ENCODE measurements around the gene PMPCA. TPM values are rescaled to one million over a fixed set of nuclear protein-coding genes. Genes with fewer than 3 reads are reported as not detected.

The PMPCA gene
- total and polyA plus RNA-seq, 2 of the 13 experiments (the other 11 are each of a cell fraction or from before 2014, with no cell fraction given) = 70.2 to 88.4 TPM

- no peak for FAIRE-seq
- intact Hi-C loops (cut with micrococcal nuclease; ENCODE audit: unreplicated experiment) = no loop called here
- CTCF ChIA-PET (ENCODE audit: low intra/inter-chr PET ratio, low total read pairs) = no interaction called here
These were observed 8.4 kb upstream of the PMPCA start for GRCh38 chr9:136402067-136402466.

More at GRCh38 chr9:136402067-136402466, 8.4 kb upstream of the PMPCA start:
- Histone ChIP-seq H3K4me2 (ENCODE audit: low read depth, low read length) (no peak overlapping the region), H3K4me3 (replicated peaks in 1 of 3; ENCODE audit: insufficient read depth in 1 of 3, low read depth in 2 of 3, low read length in 3 of 3) (no peak overlapping the region), H3K27ac (ENCODE audit: extremely low read length, insufficient read depth, low read length) (no peak overlapping the region), H3K27me3 (ENCODE audit: control insufficient read depth in 1 of 2, insufficient read depth in 2 of 2, low read length in 2 of 2) (no peaks in the 10 kb centered on the region), H3K9me3 (ENCODE audit: low read length) (no peaks in the 10 kb centered on the region), H4K20me1 (ENCODE audit: insufficient read depth, low read length) (no peaks in the 10 kb centered on the region), H2AFZ (ENCODE audit: low read length) (no peak overlapping the region), H3K9ac (ENCODE audit: insufficient read depth, low read depth, low read length) (no peak overlapping the region), H3K79me2 (ENCODE audit: insufficient read depth, low read length) (peaks cover 21% of the 10 kb centered on the region), H3K36me3 (replicated peaks in 1 of 2; ENCODE audit: control insufficient read depth in 1 of 2, insufficient read depth in 2 of 2, low read length in 2 of 2) (peaks cover 13 to 31% of the 10 kb centered on the region in 2 experiments; a peak in 4 of 5 replicates), H3K4me1 (ENCODE audit: insufficient read depth, low read length) (peaks cover 20% of the 10 kb centered on the region)
- ATAC-seq (no peak), DNase-seq (ENCODE audit: low spot score) (no peak)
- POLR2A ChIA-PET = interaction anchor here (1.4 kb wide), 1 partner anchor 57 kb away, joined by 5 read pairs; no protein-coding TSS in a partner anchor
- BruUV-seq (replicated peaks) = no TSS peak
- 79% methylated on average over 6 of the region's 13 CpGs for WGBS (ENCODE audit: low lambda C conversion rate)
- in situ Hi-C loops (cut with HindIII; ENCODE audit: extremely low pct_ligation_motif_present, low pct_unique_long_range_greater_than_20kb) = no loop called here
- peak; percentile 66 for TF ChIP-seq RBFOX2 (IDR thresholded peaks at IDR 0.05; ENCODE audit: low read depth, low read length)
- TF ChIP-seq THAP9 (CRISPR knock-in tag; IDR thresholded peaks at IDR 0.05; ENCODE audit: borderline replicate concordance) = no peak
- TF ChIP-seq AGO2 (optimal IDR thresholded peaks at IDR 0.05; ENCODE audit: low read depth, low read length) = peak; percentile 57

Data from HepG2 (cell line).